ENCODE data around the gene LGI4. TPM values are rescaled to one million over a fixed set of nuclear protein-coding genes. Genes with fewer than 3 reads are reported as not detected.
"Not testable (repeated sequence)": the region's sequence is repeated elsewhere in the genome, so short reads cannot be mapped to it uniquely, and the experiment has no call there.

Gene LGI4
- polyA plus RNA-seq, 4 donors, result 0.45 to 14.5 (median 4.1) TPM

GRCh38 chr19:35132254-35132653 lies 2.6 kb downstream of the LGI4 start:
- Histone ChIP-seq H3K9me3 (ENCODE audit: control insufficient read depth in 2 of 2, insufficient read depth in 1 of 2, low read depth in 1 of 2, low read length in 1 of 2) (no peaks in the 10 kb centered on the region), H3K27ac (ENCODE audit: low read depth in 1 of 3, low read length in 2 of 3) (no peak overlapping the region), H3K4me1 (ENCODE audit: control insufficient read depth in 3 of 3, insufficient read depth in 2 of 3, low read depth in 1 of 3, low read length in 2 of 3) (peaks cover 0 to 50% (median 0%) of the 10 kb centered on the region in 3 donors), H3K36me3 (ENCODE audit: control insufficient read depth in 3 of 3, insufficient read depth in 2 of 3, low read depth in 1 of 3, low read length in 3 of 3) (no peaks in the 10 kb centered on the region), H3K27me3 (ENCODE audit: control insufficient read depth in 3 of 3, insufficient read depth in 3 of 3, low read length in 3 of 3) (no peaks in the 10 kb centered on the region), H3K4me3 (ENCODE audit: low read depth in 1 of 3, low read length in 3 of 3) (no peak overlapping the region)
- no peak for FAIRE-seq
- no peak for DNase-seq

GRCh38 chr19:35130761-35131720 lies 3.8 kb downstream of the LGI4 start:
- peak overlapping the region in 1 of 3 donors; percentile 52 for H3K27ac ChIP-seq (ENCODE audit: low read depth in 1 of 3, low read length in 2 of 3)
- WGBS, 3 donors, result 70 to 80% (median 77%) methylated on average over 31 of the region's 31 CpGs
- DNase-seq, result peak in 1 of 2 donors; percentile 76

GRCh38 chr19:35129724-35130274 lies 5.1 kb downstream of the LGI4 start:
- 44 to 49% (median 48%) methylated on average over 14 of the region's 14 CpGs for WGBS, 3 donors
- H3K27ac ChIP-seq (ENCODE audit: low read depth in 1 of 3, low read length in 2 of 3), result peak overlapping the region in 1 of 3 donors; percentile 65
- FAIRE-seq; DNase-seq; H3K36me3 ChIP-seq (ENCODE audit: control insufficient read depth in 3 of 3, insufficient read depth in 2 of 3, low read depth in 1 of 3, low read length in 3 of 3); H3K4me3 ChIP-seq (ENCODE audit: low read depth in 1 of 3, low read length in 3 of 3); H3K9me3 ChIP-seq (ENCODE audit: control insufficient read depth in 2 of 2, insufficient read depth in 1 of 2, low read depth in 1 of 2, low read length in 1 of 2); H3K27me3 ChIP-seq (ENCODE audit: control insufficient read depth in 3 of 3, insufficient read depth in 3 of 3, low read length in 3 of 3): not testable (repeated sequence)
- H3K4me1 ChIP-seq (ENCODE audit: control insufficient read depth in 3 of 3, insufficient read depth in 2 of 3, low read depth in 1 of 3, low read length in 2 of 3), result peaks cover 0 to 46% (median 0%) of the 10 kb centered on the region in 3 donors

More at GRCh38 chr19:35130761-35131720, 3.8 kb downstream of the LGI4 start:
- Histone ChIP-seq H3K4me1 (ENCODE audit: control insufficient read depth in 3 of 3, insufficient read depth in 2 of 3, low read depth in 1 of 3, low read length in 2 of 3) (peaks cover 0 to 41% (median 0%) of the 10 kb centered on the region in 3 donors), H3K4me3 (ENCODE audit: low read depth in 1 of 3, low read length in 3 of 3) (no peak overlapping the region), H3K9me3 (ENCODE audit: control insufficient read depth in 2 of 2, insufficient read depth in 1 of 2, low read depth in 1 of 2, low read length in 1 of 2) (no peaks in the 10 kb centered on the region), H3K36me3 (ENCODE audit: control insufficient read depth in 3 of 3, insufficient read depth in 2 of 3, low read depth in 1 of 3, low read length in 3 of 3) (no peaks in the 10 kb centered on the region), H3K27me3 (ENCODE audit: control insufficient read depth in 3 of 3, insufficient read depth in 3 of 3, low read length in 3 of 3) (no peaks in the 10 kb centered on the region)
- no peak for FAIRE-seq

GRCh38 chr19:35128398-35129057 lies 6.3 kb downstream of the LGI4 start:
- Histone ChIP-seq H3K27me3 (ENCODE audit: control insufficient read depth in 3 of 3, insufficient read depth in 3 of 3, low read length in 3 of 3) (no peaks in the 10 kb centered on the region), H3K36me3 (ENCODE audit: control insufficient read depth in 3 of 3, insufficient read depth in 2 of 3, low read depth in 1 of 3, low read length in 3 of 3) (peaks cover 0 to 1% (median 0%) of the 10 kb centered on the region in 3 donors), H3K4me3 (ENCODE audit: low read depth in 1 of 3, low read length in 3 of 3) (no peak overlapping the region), H3K27ac (ENCODE audit: low read depth in 1 of 3, low read length in 2 of 3) (peak overlapping the region in 1 of 3 donors; percentile 17), H3K4me1 (ENCODE audit: control insufficient read depth in 3 of 3, insufficient read depth in 2 of 3, low read depth in 1 of 3, low read length in 2 of 3) (peaks cover 0 to 49% (median 4%) of the 10 kb centered on the region in 3 donors), H3K9me3 (ENCODE audit: control insufficient read depth in 2 of 2, insufficient read depth in 1 of 2, low read depth in 1 of 2, low read length in 1 of 2) (no peaks in the 10 kb centered on the region)
- DNase-seq (no peak), FAIRE-seq (no peak)
- WGBS, 3 donors, result 80 to 87% (median 84%) methylated on average over 9 of the region's 9 CpGs

- no peak for DNase-seq
- WGBS, 3 donors, result 75 to 87% (median 83%) methylated on average over 7 of the region's 7 CpGs
- no peaks in the 10 kb centered on the region for H3K9me3 ChIP-seq (ENCODE audit: control insufficient read depth in 2 of 2, insufficient read depth in 1 of 2, low read depth in 1 of 2, low read length in 1 of 2)
- no peak for FAIRE-seq
- no peak overlapping the region for H3K27ac ChIP-seq (ENCODE audit: low read depth in 1 of 3, low read length in 2 of 3)
- no peaks in the 10 kb centered on the region for H3K27me3 ChIP-seq (ENCODE audit: control insufficient read depth in 3 of 3, insufficient read depth in 3 of 3, low read length in 3 of 3)
- peaks cover 0 to 54% (median 4%) of the 10 kb centered on the region in 3 donors for H3K4me1 ChIP-seq (ENCODE audit: control insufficient read depth in 3 of 3, insufficient read depth in 2 of 3, low read depth in 1 of 3, low read length in 2 of 3)
- peaks cover 0 to 8% (median 0%) of the 10 kb centered on the region in 3 donors for H3K36me3 ChIP-seq (ENCODE audit: control insufficient read depth in 3 of 3, insufficient read depth in 2 of 3, low read depth in 1 of 3, low read length in 3 of 3)
- H3K4me3 ChIP-seq (ENCODE audit: low read depth in 1 of 3, low read length in 3 of 3), result no peak overlapping the region
These were observed 7.0 kb downstream of the LGI4 start for GRCh38 chr19:35127871-35128270.

- no peak for DNase-seq
- Histone ChIP-seq H3K9me3 (ENCODE audit: control insufficient read depth in 2 of 2, insufficient read depth in 1 of 2, low read depth in 1 of 2, low read length in 1 of 2) (no peaks in the 10 kb centered on the region), H3K4me3 (ENCODE audit: low read depth in 1 of 3, low read length in 3 of 3) (no peak overlapping the region), H3K27me3 (ENCODE audit: control insufficient read depth in 3 of 3, insufficient read depth in 3 of 3, low read length in 3 of 3) (no peaks in the 10 kb centered on the region), H3K36me3 (ENCODE audit: control insufficient read depth in 3 of 3, insufficient read depth in 2 of 3, low read depth in 1 of 3, low read length in 3 of 3) (peaks cover 0 to 17% (median 0%) of the 10 kb centered on the region in 3 donors), H3K4me1 (ENCODE audit: control insufficient read depth in 3 of 3, insufficient read depth in 2 of 3, low read depth in 1 of 3, low read length in 2 of 3) (peaks cover 0 to 57% (median 4%) of the 10 kb centered on the region in 3 donors), H3K27ac (ENCODE audit: low read depth in 1 of 3, low read length in 2 of 3) (no peak overlapping the region)
- no peak for FAIRE-seq
- WGBS, 3 donors, result 63 to 83% (median 78%) methylated on average over 19 to 20 of the region's 20 CpGs
These were observed 8.3 kb downstream of the LGI4 start for GRCh38 chr19:35126624-35126959.

- 84 to 87% (median 85%) methylated on average over 27 to 35 of the region's 35 CpGs for WGBS, 3 donors
- Histone ChIP-seq H3K4me1 (ENCODE audit: control insufficient read depth in 3 of 3, insufficient read depth in 2 of 3, low read depth in 1 of 3, low read length in 2 of 3) (peaks cover 0 to 58% (median 6%) of the 10 kb centered on the region in 3 donors), H3K27me3 (ENCODE audit: control insufficient read depth in 3 of 3, insufficient read depth in 3 of 3, low read length in 3 of 3) (no peaks in the 10 kb centered on the region), H3K9me3 (ENCODE audit: control insufficient read depth in 2 of 2, insufficient read depth in 1 of 2, low read depth in 1 of 2, low read length in 1 of 2) (no peaks in the 10 kb centered on the region), H3K36me3 (ENCODE audit: control insufficient read depth in 3 of 3, insufficient read depth in 2 of 3, low read depth in 1 of 3, low read length in 3 of 3) (peaks cover 0 to 23% (median 0%) of the 10 kb centered on the region in 3 donors), H3K4me3 (ENCODE audit: low read depth in 1 of 3, low read length in 3 of 3) (no peak overlapping the region), H3K27ac (ENCODE audit: low read depth in 1 of 3, low read length in 2 of 3) (no peak overlapping the region)
- no peak for FAIRE-seq
- no peak for DNase-seq
These were observed 8.9 kb downstream of the LGI4 start for GRCh38 chr19:35125749-35126623.
